SKM-1 (cell line): ENCODE results near the gene DDI2.
"Not testable (repeated sequence)": the region's sequence is repeated elsewhere in the genome, so short reads cannot be mapped to it uniquely, and the experiment has no call there.

Source experiments
- DNase-seq: peaks from one replicate; lab custom pipeline; 2025; ENCODE audit not compliant: unreplicated experiment; lab: John Stamatoyannopoulos, UW

Gene DDI2

GRCh38 chr1:15633756-15634420, 16.6 kb downstream of the DDI2 start:
- no peak for DNase-seq

DNA sequence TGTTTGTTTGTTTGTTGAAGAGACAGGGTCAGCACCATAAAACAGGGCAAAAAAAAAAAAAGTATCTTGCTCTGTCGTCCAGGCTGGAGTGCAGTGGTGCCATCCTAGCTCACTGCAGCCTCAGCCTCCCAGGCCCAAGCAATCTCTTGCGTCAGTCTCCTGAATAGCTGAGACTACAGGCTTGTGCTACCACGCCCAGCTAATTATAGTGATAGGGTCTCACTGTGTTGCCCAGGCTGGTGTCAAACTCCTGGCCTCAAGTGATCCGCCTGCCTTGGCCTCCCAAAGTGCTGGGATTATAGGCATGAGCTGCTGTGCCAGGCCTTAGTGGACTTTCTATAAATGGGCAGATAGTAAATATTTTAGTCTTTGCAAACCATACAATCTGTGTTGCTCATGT, 19.2 kb downstream of the DDI2 start:
- DNase-seq = no peak

- DNase-seq = no peak
Observed at GRCh38 chr1:15637826-15638225, 20.6 kb downstream of the DDI2 start.

- DNase-seq = no peak
Observed at GRCh38 chr1:15639262-15639661, 22.0 kb downstream of the DDI2 start.

GRCh38 chr1:15639931-15640330, 22.7 kb downstream of the DDI2 start:
- DNase-seq = no peak

DNA sequence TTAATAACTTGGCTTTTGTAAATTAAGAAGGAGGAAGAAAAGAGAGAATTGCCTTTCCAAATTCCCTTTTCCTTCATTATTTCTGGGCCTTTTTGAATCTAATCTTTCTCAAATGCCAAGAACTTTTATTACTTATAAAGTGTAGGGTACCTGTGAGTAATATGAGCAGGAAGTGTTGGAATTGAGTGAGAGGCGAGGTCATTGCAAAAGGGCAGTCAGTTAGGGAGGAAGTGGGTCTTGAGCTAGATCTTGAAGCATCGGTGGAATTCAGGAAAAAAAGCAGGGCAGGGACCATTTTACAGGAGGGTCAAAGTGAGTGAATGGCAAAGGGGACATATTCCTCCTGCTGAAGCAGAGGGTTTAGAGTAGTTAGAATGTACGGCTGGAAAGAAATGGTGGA, 23.4 kb downstream of the DDI2 start:
- DNase-seq = no peak

- DNase-seq = no peak
Observed at GRCh38 chr1:15649937-15650336, 32.7 kb downstream of the DDI2 start.

DNA sequence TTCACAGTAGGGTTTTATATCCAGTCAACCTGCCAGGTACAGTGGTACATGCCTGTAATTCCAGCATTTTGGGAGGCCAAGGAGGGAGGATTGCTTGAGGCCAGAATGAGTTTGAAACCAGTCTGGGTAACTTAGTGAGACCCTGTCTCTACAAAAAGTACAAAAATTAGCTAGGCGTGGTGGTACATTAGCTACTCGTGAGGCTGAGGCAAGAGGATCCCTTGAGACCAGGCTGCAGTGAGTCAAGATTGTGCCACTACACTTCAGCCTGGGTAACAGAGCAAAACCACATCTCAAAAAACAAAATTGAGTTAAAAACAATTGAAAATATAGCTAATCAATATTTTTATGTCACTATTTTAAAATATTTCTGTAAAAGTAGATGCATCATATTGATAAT, 33.2 kb downstream of the DDI2 start:
- no peak for DNase-seq

GRCh38 chr1:15652130-15652529, 34.9 kb downstream of the DDI2 start:
- not testable (repeated sequence) for DNase-seq

GRCh38 chr1:15654091-15654690, 36.9 kb downstream of the DDI2 start:
- DNase-seq = no peak

DNA sequence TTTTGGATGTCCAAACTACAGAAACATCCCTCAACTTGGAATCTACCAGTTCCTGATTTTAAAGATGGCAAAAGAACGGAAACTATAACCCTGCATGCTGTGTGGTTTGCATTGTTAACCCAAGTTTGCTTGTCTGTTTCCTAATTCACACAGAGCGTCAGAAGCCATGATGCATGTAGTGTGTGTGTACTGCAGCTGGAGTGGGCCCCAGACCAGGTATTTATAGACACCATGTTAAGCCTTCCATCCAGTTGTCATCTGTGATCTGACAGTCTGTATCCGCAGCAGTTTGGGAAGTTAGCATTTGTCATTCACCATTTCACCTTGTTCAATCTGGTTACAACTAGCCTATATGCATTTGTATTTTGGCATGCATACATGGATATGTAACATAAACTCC, 39.2 kb downstream of the DDI2 start:
- no peak for DNase-seq

GRCh38 chr1:15657021-15657420, 39.8 kb downstream of the DDI2 start:
- DNase-seq = no peak

DNA sequence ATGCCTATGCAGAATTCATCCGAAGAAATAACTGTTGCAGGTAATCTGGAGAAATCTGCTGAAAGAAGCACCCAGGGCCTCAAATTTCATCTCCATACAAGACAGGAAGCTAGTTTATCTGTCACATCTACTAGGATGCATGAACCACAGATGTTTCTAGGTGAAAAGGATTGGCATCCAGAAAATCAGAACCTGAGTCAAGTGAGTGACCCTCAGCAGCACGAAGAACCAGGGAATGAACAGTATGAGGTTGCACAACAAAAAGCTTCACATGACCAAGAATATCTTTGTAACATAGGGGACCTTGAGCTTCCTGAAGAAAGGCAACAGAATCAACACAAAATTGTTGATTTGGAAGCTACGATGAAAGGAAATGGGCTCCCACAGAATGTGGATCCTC, 42.9 kb downstream of the DDI2 start:
- DNase-seq = no peak

DNA sequence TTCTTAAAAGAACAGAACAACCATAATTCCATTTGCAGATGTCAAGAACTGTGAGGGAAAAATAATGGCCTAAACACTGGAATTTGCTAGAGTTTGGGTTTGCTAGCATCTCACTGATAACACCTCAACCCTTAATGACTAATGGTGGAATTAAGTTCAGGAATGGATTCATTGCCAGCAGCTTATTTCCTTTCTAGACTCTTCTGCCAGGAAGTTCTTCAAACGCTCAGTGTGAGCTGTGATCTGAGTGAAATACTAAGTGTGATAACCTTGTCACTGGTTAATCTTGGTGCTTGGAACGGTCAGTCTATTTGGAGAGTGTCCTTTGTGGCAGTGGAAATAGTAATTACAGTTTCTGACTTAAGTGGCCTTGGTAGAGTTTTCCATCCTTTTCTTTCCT, 45.2 kb downstream of the DDI2 start:
- no peak for DNase-seq

DNA sequence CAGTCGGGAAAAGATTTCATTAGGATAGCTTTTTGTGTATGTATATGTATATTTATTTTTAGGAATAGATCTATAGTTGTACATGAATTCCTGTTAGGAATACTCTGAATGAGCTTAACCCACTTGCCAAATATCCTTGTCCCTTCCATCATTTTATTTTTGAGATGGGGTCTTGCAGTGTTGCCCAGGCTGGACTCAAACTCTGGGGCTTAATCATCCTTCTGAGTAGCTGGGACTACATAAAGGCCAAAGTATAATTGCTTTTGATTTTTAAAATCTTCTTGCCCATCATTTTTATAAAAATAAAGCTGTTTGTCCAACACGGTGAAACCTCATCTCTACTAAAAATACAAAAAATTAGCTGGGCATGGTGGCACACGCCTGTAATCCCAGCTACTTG, 46.7 kb downstream of the DDI2 start:
- DNase-seq = no peak

- DNase-seq = no peak
Observed at GRCh38 chr1:15667362-15667761, 50.1 kb downstream of the DDI2 start.

DNA sequence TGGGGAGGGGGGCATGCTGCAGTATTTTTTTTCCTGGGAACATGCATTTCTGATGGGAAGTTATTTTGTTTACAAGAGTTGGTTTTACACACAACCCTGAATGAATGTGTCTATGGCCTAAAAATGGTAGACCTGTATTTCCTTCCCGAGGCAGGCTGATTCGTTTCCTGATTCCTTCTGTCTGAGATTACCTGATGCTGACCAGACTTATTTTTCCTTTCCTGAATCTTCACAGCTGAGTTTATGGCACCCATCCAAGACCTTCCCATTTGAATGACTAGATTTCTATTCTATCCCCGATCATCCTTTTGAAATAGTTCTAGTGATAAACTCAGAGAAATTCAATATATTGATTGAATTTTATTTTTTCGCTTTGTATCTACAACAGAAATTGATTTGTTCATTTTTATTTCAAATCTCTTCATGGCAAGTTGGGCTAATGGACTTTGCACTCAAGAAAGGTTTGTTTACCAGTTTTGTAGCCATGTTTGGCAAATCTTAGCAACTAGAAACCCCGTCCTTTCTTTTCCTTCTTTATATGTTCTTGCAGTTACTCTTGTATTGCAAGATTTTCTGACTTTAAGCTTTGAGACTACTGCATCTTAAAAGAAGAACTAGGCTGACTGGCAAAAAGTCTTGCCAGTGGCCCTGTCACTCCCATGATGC, 51.0 kb downstream of the DDI2 start:
- no peak for DNase-seq

- no peak for DNase-seq
Observed at GRCh38 chr1:15669074-15669473, 51.8 kb downstream of the DDI2 start.

DNA sequence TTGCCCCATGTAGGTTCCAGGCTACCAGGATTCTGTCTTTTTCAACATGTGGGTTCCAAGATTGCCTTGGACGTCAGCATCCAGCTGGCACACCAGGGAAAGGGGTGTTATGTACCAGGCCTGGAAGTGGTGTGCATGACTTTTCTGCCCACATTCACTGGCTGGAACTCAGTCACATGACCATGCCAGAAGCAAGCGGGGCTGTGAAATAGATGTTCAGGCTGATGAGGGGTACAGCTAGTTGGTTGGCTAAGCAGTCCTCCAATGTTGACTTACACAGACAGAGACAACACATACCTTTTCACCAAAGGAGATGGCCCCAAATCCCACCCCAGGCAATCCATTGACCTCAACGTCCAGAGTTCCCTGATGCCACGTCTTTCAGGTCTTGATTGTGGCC, 52.6 kb downstream of the DDI2 start:
- DNase-seq = no peak

- no peak for DNase-seq
Observed at GRCh38 chr1:15671430-15671829, 54.2 kb downstream of the DDI2 start.

DNA sequence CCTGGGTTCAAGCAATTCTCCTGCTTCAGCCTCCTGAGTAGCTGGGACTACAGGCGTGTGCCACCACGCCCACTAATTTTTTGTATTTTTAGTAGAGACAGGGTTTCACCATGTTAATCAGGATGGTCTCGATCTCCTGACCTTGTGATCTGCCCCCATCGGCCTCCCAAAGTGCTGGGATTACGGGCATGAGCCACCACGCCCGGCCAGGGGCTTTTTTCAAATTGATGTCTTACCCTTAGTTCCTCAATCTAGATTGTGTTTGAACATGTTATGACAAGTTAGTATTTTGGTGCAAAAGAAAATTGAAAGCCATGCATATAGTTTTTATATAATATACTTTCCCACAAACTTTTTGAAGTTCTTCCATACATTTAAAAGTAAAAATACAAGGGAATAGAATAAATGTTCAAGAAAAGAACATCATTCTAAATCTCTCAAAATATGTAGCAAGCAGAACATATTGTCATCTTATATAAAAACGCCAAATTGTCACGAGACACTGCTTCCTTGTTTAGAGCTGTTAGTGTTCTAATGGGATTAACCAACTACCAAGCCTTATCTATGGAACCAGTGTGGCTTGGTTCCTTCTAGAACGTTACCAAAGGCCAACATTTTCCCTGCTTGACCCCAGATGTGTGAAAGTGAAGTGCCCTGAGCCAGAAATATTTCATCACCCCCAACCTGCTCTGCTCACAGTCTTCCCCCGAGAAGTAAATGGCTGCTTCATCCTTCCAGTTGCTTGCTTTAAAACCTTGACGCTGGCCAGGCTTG, 57.3 kb downstream of the DDI2 start:
- peak; percentile 58 for DNase-seq

- no peak for DNase-seq
Observed at GRCh38 chr1:15676010-15676409, 58.8 kb downstream of the DDI2 start.
